Coronary artery (tissue), 2 donors: ENCODE results near the gene KRT3.
"Not testable (repeated sequence)": the region's sequence is repeated elsewhere in the genome, so short reads cannot be mapped to it uniquely, and the experiment has no call there.

Experiments
- DNase-seq: peaks from one replicate; pipeline ENCODE4 v3.0.0-alpha.2; 2017; ENCODE audit warnings: low spot score
- H3K27ac ChIP-seq, 2 donors: fragments of 200-600 bp; sonication (generic); one replicate each; pipeline ENCODE4 v1.5.1; 2016 to 2019
- H3K4me3 ChIP-seq: fragments of 200-600 bp; sonication (generic); 2 replicates; pipeline ENCODE4 v1.5.1; 2016; ENCODE audit warnings: mild to moderate bottlenecking, moderate library complexity
- CTCF ChIP-seq: fragments of 200-600 bp; sonication (generic); IDR thresholded peaks from one replicate; pipeline ENCODE4 v1.5.1; 2019; ENCODE audit warnings: antibody characterized with exemption

The KRT3 gene

DNA sequence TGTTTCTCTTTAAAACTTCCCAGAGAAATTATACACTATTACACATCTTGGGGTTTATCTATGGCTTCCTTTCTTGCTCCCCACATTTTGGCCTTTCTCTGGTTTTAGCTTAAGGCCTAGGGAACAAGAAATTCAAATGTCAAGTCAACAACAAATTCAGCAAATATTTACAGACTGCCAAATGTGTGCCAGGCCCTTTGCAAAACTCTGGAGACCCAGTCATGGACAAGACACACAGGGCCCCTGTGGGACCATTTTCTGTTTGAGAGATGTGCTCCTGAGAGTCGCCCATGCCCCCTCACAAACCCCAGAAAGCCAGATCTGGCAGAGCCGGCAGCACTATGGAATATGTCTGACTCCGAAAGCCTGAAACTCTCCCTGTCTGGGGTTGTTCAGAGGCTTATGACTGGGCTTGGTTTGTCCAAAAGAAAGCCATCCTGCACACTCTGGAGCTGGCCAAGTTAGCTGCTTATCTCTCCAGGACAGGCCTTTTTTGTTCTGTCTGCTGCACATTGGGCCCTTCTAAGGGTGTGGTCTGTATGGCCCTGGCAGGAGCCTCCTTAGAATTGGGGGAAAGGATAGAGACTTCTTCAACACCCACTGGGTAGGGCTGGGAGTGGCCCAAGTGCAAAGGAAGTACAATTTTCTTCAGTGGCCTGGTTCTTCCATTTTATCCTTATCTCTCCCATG lies 1.1 kb upstream of the KRT3 start:
- Histone ChIP-seq H3K4me3 (no peak overlapping the region), H3K27ac (no peak overlapping the region)
- no peak for DNase-seq
- no peak for TF ChIP-seq CTCF

- Histone ChIP-seq H3K27ac (no peak overlapping the region), H3K4me3 (no peak overlapping the region)
- no peak for DNase-seq
- no peak for TF ChIP-seq CTCF
Measured at GRCh38 chr12:52796429-52796794, 495 bp upstream of the KRT3 start.

DNA sequence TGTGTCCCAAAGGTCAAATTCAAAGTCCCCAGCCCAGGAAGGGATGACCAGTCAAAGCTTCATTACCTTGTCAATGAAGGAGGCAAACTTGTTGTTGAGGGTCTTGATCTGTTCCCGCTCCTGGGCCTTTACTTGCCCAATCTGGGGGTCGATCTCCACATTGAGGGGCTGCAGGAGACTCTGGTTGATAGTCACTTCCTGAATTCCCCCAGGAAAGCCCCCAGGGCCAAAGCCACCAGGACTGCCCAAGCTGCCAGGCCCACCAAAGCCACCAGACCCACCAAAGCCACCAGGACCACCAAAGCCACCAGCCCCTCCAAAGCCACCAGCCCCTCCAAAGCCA lies 614 bp downstream of the KRT3 start:
- not testable (repeated sequence) for DNase-seq, H3K27ac ChIP-seq

GRCh38 chr12:52794479-52795331 lies 1.2 kb downstream of the KRT3 start:
- no peak for DNase-seq
- no peak overlapping the region for H3K27ac ChIP-seq
- no peak overlapping the region for H3K4me3 ChIP-seq
- TF ChIP-seq CTCF = no peak

More for the DNA sequence above, 614 bp downstream of the KRT3 start:
- H3K4me3 ChIP-seq = not testable (repeated sequence)

- TF ChIP-seq CTCF = no peak
- H3K27ac ChIP-seq = no peak overlapping the region
- H3K4me3 ChIP-seq = no peak overlapping the region
- no peak for DNase-seq
Measured at GRCh38 chr12:52792185-52793029, 3.5 kb downstream of the KRT3 start.

DNA sequence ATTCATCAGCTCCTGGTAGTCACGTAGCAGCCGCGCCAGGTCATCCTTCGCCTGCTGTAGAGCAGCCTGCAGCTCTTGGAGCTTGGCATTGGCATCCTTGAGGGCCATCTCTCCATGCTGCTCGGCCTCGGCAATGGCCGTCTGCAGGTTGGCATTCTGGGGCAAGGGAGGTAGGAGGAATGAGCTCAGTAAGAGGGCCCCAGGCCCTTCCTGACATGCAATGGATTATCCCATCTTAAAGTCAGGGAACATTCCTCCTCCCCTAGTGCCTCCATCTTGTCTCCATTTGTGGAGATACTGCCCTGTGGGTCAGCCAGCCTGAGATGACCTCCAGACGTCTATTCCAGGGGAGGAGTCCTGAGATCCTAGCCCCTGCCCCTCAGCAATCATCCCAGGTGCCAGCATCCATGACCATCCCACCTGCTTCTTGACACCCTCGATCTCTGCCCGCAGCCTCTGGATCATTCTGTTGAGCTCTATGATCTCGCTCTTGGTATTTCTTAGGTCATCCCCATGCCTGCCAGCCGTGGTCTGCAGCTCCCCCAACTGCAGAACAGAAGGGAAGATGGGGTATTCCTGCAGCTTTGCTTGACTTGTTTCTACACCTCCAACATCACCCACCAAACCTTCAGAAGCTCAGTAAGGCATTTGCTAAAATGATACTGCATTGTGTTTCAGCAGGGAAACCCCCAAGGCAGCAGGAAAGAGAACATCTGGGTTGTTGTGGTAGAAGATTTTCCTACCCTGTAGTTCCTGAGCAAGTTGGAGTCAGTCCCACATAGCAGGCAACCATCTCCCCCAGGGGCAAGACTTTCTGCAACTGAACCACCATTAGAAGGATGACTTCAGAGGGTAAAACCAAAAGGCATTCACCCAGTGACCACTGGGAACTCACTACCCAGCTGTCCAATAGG lies 4.4 kb downstream of the KRT3 start:
- Histone ChIP-seq H3K27ac (no peak overlapping the region), H3K4me3 (no peak overlapping the region)
- no peak for DNase-seq
- no peak for TF ChIP-seq CTCF
